Measurements from ENCODE around the gene EIF2S1.
A peak's percentile ranks its signal among the peaks of the same experiment; 100 is the strongest.

EIF2S1 gene

DNA sequence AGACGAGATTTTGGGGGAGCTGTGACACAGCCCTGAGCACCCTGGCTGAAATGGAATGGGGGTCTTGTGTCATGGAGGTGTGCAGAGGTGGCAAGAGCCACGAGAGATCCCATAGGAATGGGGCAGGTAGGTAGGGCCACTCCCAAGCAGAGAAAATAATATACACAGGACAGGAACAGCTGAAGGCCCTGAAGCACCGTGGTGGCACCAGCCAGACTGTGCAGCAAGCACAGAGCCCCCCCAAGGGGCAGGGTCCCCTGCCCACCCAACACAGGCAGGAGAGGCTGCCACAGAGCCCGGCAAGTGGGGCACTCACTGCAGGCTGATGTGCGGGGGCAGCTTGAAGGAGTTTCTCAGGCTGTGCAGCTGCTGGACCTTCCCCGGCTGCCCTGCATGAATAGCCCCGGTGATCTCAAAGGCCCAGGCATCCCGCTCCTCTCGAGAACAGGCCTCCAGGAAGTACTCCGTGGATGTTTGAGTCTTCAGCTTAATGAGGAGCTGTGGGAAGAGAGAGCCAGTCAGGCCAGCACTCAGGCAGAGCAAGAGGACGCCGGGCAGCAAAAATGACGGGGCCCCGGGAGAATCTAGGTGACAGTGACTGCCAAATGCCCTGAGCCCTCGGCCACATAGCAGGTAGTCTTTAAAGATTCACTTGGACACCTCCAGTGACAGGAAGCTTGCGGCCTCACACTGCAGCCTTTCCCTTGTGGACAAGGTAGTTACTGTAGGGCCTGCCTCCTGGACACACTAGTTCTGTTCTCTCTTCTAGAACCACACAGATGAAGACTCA is 35.2 kb downstream of the EIF2S1 start:
- H4K91ac ChIP-seq (ENCODE audit: low read length), result no peak overlapping the region
- H2AK5ac ChIP-seq (ENCODE audit: low read length, severe bottlenecking), result peak overlapping the region; percentile 81
- no peak overlapping the region for H3K9ac ChIP-seq (ENCODE audit: low read length)
- H3K4ac ChIP-seq (ENCODE audit: low read depth in 1 of 2, low read length in 2 of 2), result no peak overlapping the region
- peaks cover 0 to 15% of the 10 kb centered on the region in 2 experiments for H3K36me3 ChIP-seq (ENCODE audit: control insufficient read depth in 1 of 2, insufficient read depth in 2 of 2, low read depth in 1 of 2, low read length in 2 of 2)
- no peak for DNase-seq
- no peaks in the 10 kb centered on the region for H3K9me3 ChIP-seq (ENCODE audit: control insufficient read depth, low read length)
- H4K8ac ChIP-seq (ENCODE audit: low read length), result no peak overlapping the region
- peaks cover 14% of the 10 kb centered on the region for H3K4me1 ChIP-seq (ENCODE audit: control insufficient read depth, insufficient read depth, low read depth, low read length)
- H3K4me3 ChIP-seq (ENCODE audit: insufficient read depth in 1 of 2, low read depth in 1 of 2, low read length in 2 of 2), result no peak overlapping the region
- WGBS, result 74% methylated on average over 16 of the region's 16 CpGs
- H2BK120ac ChIP-seq (ENCODE audit: low read depth, low read length), result no peak overlapping the region
- no peak overlapping the region for H3K4me2 ChIP-seq (ENCODE audit: low read length, poor library complexity, severe bottlenecking)
- no peaks in the 10 kb centered on the region for H3K79me1 ChIP-seq (replicated peaks; ENCODE audit: low read length, poor library complexity, severe bottlenecking)
- peak overlapping the region in 1 of 2 experiments; percentile 35 for H2BK12ac ChIP-seq (ENCODE audit: low read length in 2 of 2)
- H2AFZ ChIP-seq (ENCODE audit: low read depth, low read length), result peak overlapping the region; percentile 30
- H3K18ac ChIP-seq (ENCODE audit: low read depth in 1 of 2, low read length in 2 of 2), result peak overlapping the region in 1 of 2 experiments; percentile 58
- no peak overlapping the region for H3K23ac ChIP-seq (ENCODE audit: low read length in 2 of 2)
- no peak overlapping the region for H3K27ac ChIP-seq (ENCODE audit: low read length, poor library complexity, severe bottlenecking)
- no peaks in the 10 kb centered on the region for H3K27me3 ChIP-seq (ENCODE audit: control insufficient read depth in 1 of 2, insufficient read depth in 1 of 2, low read length in 2 of 2)
- H2BK15ac ChIP-seq (ENCODE audit: low read depth, poor library complexity, severe bottlenecking), result no peak overlapping the region
- no peak overlapping the region for H3K14ac ChIP-seq (ENCODE audit: low read length in 2 of 2)
- H2BK5ac ChIP-seq (ENCODE audit: low read depth, low read length, poor library complexity, severe bottlenecking), result no peak overlapping the region

DNA sequence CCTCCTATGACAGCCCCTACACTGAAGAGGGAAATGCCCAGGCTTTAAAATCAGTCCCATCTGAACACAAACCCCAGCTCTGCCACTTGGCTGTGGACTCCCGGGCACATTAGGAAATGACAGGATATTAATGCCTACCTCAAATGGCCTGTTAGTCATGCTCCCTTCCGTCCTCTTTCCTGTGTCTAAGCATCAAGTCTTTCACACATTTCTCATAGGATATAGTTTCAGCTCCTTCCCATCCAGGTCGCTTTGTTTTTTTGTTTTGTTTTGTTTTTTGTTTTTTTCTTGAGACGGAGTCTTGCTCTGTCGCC is 35.7 kb downstream of the EIF2S1 start:
- H3K14ac ChIP-seq (ENCODE audit: low read length in 2 of 2), result no peak overlapping the region
- H2AK5ac ChIP-seq (ENCODE audit: low read length, severe bottlenecking), result peak overlapping the region; percentile 81
- no peak overlapping the region for H3K4me2 ChIP-seq (ENCODE audit: low read length, poor library complexity, severe bottlenecking)
- H3K4me3 ChIP-seq (ENCODE audit: insufficient read depth in 1 of 2, low read depth in 1 of 2, low read length in 2 of 2), result no peak overlapping the region
- H2BK120ac ChIP-seq (ENCODE audit: low read depth, low read length), result no peak overlapping the region
- H3K18ac ChIP-seq (ENCODE audit: low read depth in 1 of 2, low read length in 2 of 2), result peak overlapping the region in 1 of 2 experiments; percentile 58
- peaks cover 14% of the 10 kb centered on the region for H3K4me1 ChIP-seq (ENCODE audit: control insufficient read depth, insufficient read depth, low read depth, low read length)
- WGBS, result 62% methylated on average over 5 of the region's 5 CpGs
- H2BK12ac ChIP-seq (ENCODE audit: low read length in 2 of 2), result no peak overlapping the region
- no peak overlapping the region for H2BK15ac ChIP-seq (ENCODE audit: low read depth, poor library complexity, severe bottlenecking)
- H4K91ac ChIP-seq (ENCODE audit: low read length), result no peak overlapping the region
- peak; percentile 31 for DNase-seq
- H3K23ac ChIP-seq (ENCODE audit: low read length in 2 of 2), result no peak overlapping the region
- H3K27ac ChIP-seq (ENCODE audit: low read length, poor library complexity, severe bottlenecking), result no peak overlapping the region
- H3K27me3 ChIP-seq (ENCODE audit: control insufficient read depth in 1 of 2, insufficient read depth in 1 of 2, low read length in 2 of 2), result no peaks in the 10 kb centered on the region
- no peak overlapping the region for H2BK5ac ChIP-seq (ENCODE audit: low read depth, low read length, poor library complexity, severe bottlenecking)
- H3K4ac ChIP-seq (ENCODE audit: low read depth in 1 of 2, low read length in 2 of 2), result no peak overlapping the region
- H3K9ac ChIP-seq (ENCODE audit: low read length), result no peak overlapping the region
- H3K36me3 ChIP-seq (ENCODE audit: control insufficient read depth in 1 of 2, insufficient read depth in 2 of 2, low read depth in 1 of 2, low read length in 2 of 2), result peaks cover 0 to 15% of the 10 kb centered on the region in 2 experiments
- no peak overlapping the region for H4K8ac ChIP-seq (ENCODE audit: low read length)
- H3K79me1 ChIP-seq (replicated peaks; ENCODE audit: low read length, poor library complexity, severe bottlenecking), result no peaks in the 10 kb centered on the region
- H2AFZ ChIP-seq (ENCODE audit: low read depth, low read length), result no peak overlapping the region
- H3K9me3 ChIP-seq (ENCODE audit: control insufficient read depth, low read length), result no peaks in the 10 kb centered on the region

DNA sequence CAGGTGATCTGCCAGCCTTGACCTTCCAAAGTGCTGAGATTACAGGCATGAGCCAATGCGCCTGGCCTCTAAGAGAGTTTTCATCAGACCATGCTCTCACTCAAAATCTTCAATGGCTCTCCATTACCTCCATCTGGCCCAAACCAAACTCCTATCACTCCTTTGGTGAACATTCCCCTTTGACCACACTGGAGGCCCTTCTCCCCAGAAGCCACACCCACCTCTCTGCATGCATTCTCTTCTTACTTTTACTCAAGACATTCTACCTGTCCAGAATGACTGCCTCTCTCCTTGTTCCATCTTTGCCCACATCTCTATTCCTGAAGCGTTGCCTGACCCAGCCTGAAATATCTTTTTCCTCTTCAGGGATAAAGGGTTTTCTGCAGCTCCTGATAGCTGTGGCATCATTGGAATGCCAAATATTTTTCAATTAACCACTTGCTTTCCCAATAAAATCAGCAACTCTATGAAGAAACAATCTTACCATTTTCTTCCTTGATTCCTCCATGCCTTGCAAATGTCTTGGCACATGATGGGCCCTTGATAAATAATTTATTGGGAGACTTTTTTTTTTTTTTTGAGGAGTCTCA is 36.3 kb downstream of the EIF2S1 start:
- no peak overlapping the region for H2BK120ac ChIP-seq (ENCODE audit: low read depth, low read length)
- 61% methylated on average over 2 of the region's 2 CpGs for WGBS
- H2BK12ac ChIP-seq (ENCODE audit: low read length in 2 of 2), result no peak overlapping the region
- H3K4me1 ChIP-seq (ENCODE audit: control insufficient read depth, insufficient read depth, low read depth, low read length), result peaks cover 14% of the 10 kb centered on the region
- peaks cover 0 to 15% of the 10 kb centered on the region in 2 experiments for H3K36me3 ChIP-seq (ENCODE audit: control insufficient read depth in 1 of 2, insufficient read depth in 2 of 2, low read depth in 1 of 2, low read length in 2 of 2)
- H3K18ac ChIP-seq (ENCODE audit: low read depth in 1 of 2, low read length in 2 of 2), result no peak overlapping the region
- no peak overlapping the region for H3K4ac ChIP-seq (ENCODE audit: low read depth in 1 of 2, low read length in 2 of 2)
- H3K4me3 ChIP-seq (ENCODE audit: insufficient read depth in 1 of 2, low read depth in 1 of 2, low read length in 2 of 2), result no peak overlapping the region
- H2BK5ac ChIP-seq (ENCODE audit: low read depth, low read length, poor library complexity, severe bottlenecking), result no peak overlapping the region
- H3K27ac ChIP-seq (ENCODE audit: low read length, poor library complexity, severe bottlenecking), result no peak overlapping the region
- H2AK5ac ChIP-seq (ENCODE audit: low read length, severe bottlenecking), result no peak overlapping the region
- H3K14ac ChIP-seq (ENCODE audit: low read length in 2 of 2), result no peak overlapping the region
- no peak overlapping the region for H2BK15ac ChIP-seq (ENCODE audit: low read depth, poor library complexity, severe bottlenecking)
- no peak overlapping the region for H4K91ac ChIP-seq (ENCODE audit: low read length)
- no peaks in the 10 kb centered on the region for H3K27me3 ChIP-seq (ENCODE audit: control insufficient read depth in 1 of 2, insufficient read depth in 1 of 2, low read length in 2 of 2)
- H3K4me2 ChIP-seq (ENCODE audit: low read length, poor library complexity, severe bottlenecking), result no peak overlapping the region
- no peak overlapping the region for H4K8ac ChIP-seq (ENCODE audit: low read length)
- H3K23ac ChIP-seq (ENCODE audit: low read length in 2 of 2), result no peak overlapping the region
- H3K9me3 ChIP-seq (ENCODE audit: control insufficient read depth, low read length), result no peaks in the 10 kb centered on the region
- no peak overlapping the region for H2AFZ ChIP-seq (ENCODE audit: low read depth, low read length)
- no peak overlapping the region for H3K9ac ChIP-seq (ENCODE audit: low read length)
- peak; percentile 19 for DNase-seq
- H3K79me1 ChIP-seq (replicated peaks; ENCODE audit: low read length, poor library complexity, severe bottlenecking), result no peaks in the 10 kb centered on the region

DNA sequence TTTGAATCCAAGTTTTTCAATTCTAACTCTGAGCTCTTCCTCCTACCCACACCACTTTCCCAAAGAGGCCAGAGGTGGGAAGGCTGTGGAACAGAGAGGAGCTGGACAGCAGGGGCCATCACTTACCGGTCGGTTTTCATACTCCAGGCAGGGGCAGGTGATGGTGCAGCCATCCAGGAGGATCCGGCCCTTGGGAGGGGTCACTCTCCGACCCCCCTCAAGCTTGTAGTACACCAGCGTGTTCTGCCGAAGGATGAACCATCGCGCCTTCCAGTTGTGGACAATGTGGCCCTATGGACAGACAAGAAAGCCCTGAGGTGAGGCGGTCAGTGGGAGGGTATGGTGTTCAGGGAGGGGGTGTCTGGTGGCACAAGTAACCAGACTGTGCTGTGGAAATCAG is 37.4 kb downstream of the EIF2S1 start:
- no peak for DNase-seq
- H3K4me2 ChIP-seq (ENCODE audit: low read length, poor library complexity, severe bottlenecking), result no peak overlapping the region
- H3K23ac ChIP-seq (ENCODE audit: low read length in 2 of 2), result no peak overlapping the region
- no peak overlapping the region for H2BK12ac ChIP-seq (ENCODE audit: low read length in 2 of 2)
- no peak overlapping the region for H3K18ac ChIP-seq (ENCODE audit: low read depth in 1 of 2, low read length in 2 of 2)
- 97% methylated on average over 9 of the region's 9 CpGs for WGBS
- H2BK120ac ChIP-seq (ENCODE audit: low read depth, low read length), result no peak overlapping the region
- H2BK15ac ChIP-seq (ENCODE audit: low read depth, poor library complexity, severe bottlenecking), result no peak overlapping the region
- H2BK5ac ChIP-seq (ENCODE audit: low read depth, low read length, poor library complexity, severe bottlenecking), result no peak overlapping the region
- no peak overlapping the region for H3K27ac ChIP-seq (ENCODE audit: low read length, poor library complexity, severe bottlenecking)
- H3K4me1 ChIP-seq (ENCODE audit: control insufficient read depth, insufficient read depth, low read depth, low read length), result peaks cover 14% of the 10 kb centered on the region
- H3K36me3 ChIP-seq (ENCODE audit: control insufficient read depth in 1 of 2, insufficient read depth in 2 of 2, low read depth in 1 of 2, low read length in 2 of 2), result peaks cover 0 to 10% of the 10 kb centered on the region in 2 experiments
- H3K79me1 ChIP-seq (replicated peaks; ENCODE audit: low read length, poor library complexity, severe bottlenecking), result no peaks in the 10 kb centered on the region
- no peak overlapping the region for H4K8ac ChIP-seq (ENCODE audit: low read length)
- no peak overlapping the region for H2AFZ ChIP-seq (ENCODE audit: low read depth, low read length)
- H3K4ac ChIP-seq (ENCODE audit: low read depth in 1 of 2, low read length in 2 of 2), result no peak overlapping the region
- H3K9me3 ChIP-seq (ENCODE audit: control insufficient read depth, low read length), result no peaks in the 10 kb centered on the region
- no peaks in the 10 kb centered on the region for H3K27me3 ChIP-seq (ENCODE audit: control insufficient read depth in 1 of 2, insufficient read depth in 1 of 2, low read length in 2 of 2)
- no peak overlapping the region for H3K4me3 ChIP-seq (ENCODE audit: insufficient read depth in 1 of 2, low read depth in 1 of 2, low read length in 2 of 2)
- no peak overlapping the region for H2AK5ac ChIP-seq (ENCODE audit: low read length, severe bottlenecking)
- no peak overlapping the region for H3K14ac ChIP-seq (ENCODE audit: low read length in 2 of 2)
- no peak overlapping the region for H3K9ac ChIP-seq (ENCODE audit: low read length)
- H4K91ac ChIP-seq (ENCODE audit: low read length), result no peak overlapping the region

All from mesenchymal stem cell (in vitro differentiated cells and primary cell).